K562 (cell line): ENCODE measurements around the gene HEXIM2. TPM values are rescaled to one million over a fixed set of nuclear protein-coding genes. Genes with fewer than 3 reads are reported as not detected.

ENCODE experiments used
- ATAC-seq: fragments of 200-7000 bp; cut with Tn5 transposase; 3 replicates; pipeline ENCODE4 v1.9.1; 2020; ENCODE audit warnings: moderate library complexity
- BruUV-seq: library from RNA; stranded (reverse); fragments of 400-500 nt; replicated peaks from 2 replicates; lab custom pipeline; 2021; lab: Mats Ljungman, UMichigan
- CTCF ChIA-PET: fragments of 300-600 bp; formaldehyde crosslinking; extraction: SDS; loops from one replicate; lab custom pipeline; 2021; ENCODE audit warnings: low intra/inter-chr PET ratio; lab: Yijun Ruan, JAX
- POLR2A ChIA-PET: fragments of 300-600, 350-650 bp; sonication (Branson Sonifier 250); formaldehyde crosslinking; extraction: SDS; loops from one replicate; lab custom pipeline; 2021; ENCODE audit warnings: antibody characterized with exemption, inconsistent platforms; lab: Yijun Ruan, JAX
- DNase-seq, 4 experiments: peaks; one replicate each; pipeline versions ENCODE4 v3.0.0 to v3.0.0-alpha.2; 2011 to 2018; ENCODE audit warnings: low spot score in 3 of 4, mixed read lengths in 3 of 4; ENCODE audit errors: extremely low read depth in 1 of 4
- FAIRE-seq: peaks from 2 replicates; lab custom pipeline; 2011; peaks lifted over from hg19 to GRCh38; lab: Jason Lieb, UNC
- H2AFZ ChIP-seq: 2 replicates; pipeline ENCODE4 v1.6.0; 2011; ENCODE audit warnings: low read depth, low read length, control low read depth, inconsistent platforms
- H3K27ac ChIP-seq: fragments of 200-600 bp; 3 replicates; pipeline ENCODE4 v1.8.0; 2011; ENCODE audit warnings: low read depth, mild to moderate bottlenecking, control low read depth, inconsistent platforms, low read length, moderate library complexity, mixed read lengths; ENCODE audit errors: extremely low read depth
- H3K27me3 ChIP-seq, 2 experiments: fragments of 300-600 bp in 1 of 2; 2 replicates in 1 of 2; 3 replicates in 1 of 2; pipeline versions ENCODE4 v1.6.0 to v1.8.0; 2011; ENCODE audit warnings: inconsistent platforms in 2 of 2, low read length in 2 of 2, mild to moderate bottlenecking in 1 of 2, mixed read lengths in 1 of 2, moderate library complexity in 1 of 2; ENCODE audit not compliant: control insufficient read depth in 2 of 2, insufficient read depth in 2 of 2
- H3K36me3 ChIP-seq: fragments of 300-600 bp; 3 replicates; pipeline ENCODE4 v1.8.0; 2011; ENCODE audit warnings: mild to moderate bottlenecking, low read length, inconsistent platforms; ENCODE audit not compliant: control insufficient read depth, insufficient read depth
- H3K4me1 ChIP-seq, 2 experiments: fragments of 200-600 bp in 1 of 2; replicated peaks in 1 of 2; 2 replicates in 1 of 2; 3 replicates in 1 of 2; pipeline versions ENCODE4 v1.5.1 to v1.8.0; 2011; ENCODE audit warnings: inconsistent platforms in 2 of 2, low read length in 2 of 2, mild to moderate bottlenecking in 1 of 2, mixed read lengths in 1 of 2, moderate library complexity in 1 of 2; ENCODE audit not compliant: control insufficient read depth in 2 of 2, insufficient read depth in 2 of 2
- H3K4me2 ChIP-seq: 2 replicates; pipeline ENCODE4 v1.6.1; 2011; ENCODE audit warnings: low read length, control low read depth, inconsistent platforms, mixed read lengths; ENCODE audit not compliant: insufficient read depth
- H3K4me3 ChIP-seq: fragments of 200-600 bp; sonication (generic), shearing (Covaris generic); 2 replicates; pipeline ENCODE4 v1.5.1; 2016; ENCODE audit warnings: control low read depth, inconsistent platforms
- H3K79me2 ChIP-seq: fragments of 200-600 bp; 3 replicates; pipeline ENCODE4 v1.8.0; 2011; ENCODE audit warnings: low read length, inconsistent platforms; ENCODE audit not compliant: control insufficient read depth, insufficient read depth
- H3K9ac ChIP-seq, 2 experiments: 2 replicates each; pipeline versions ENCODE4 v1.6.0 to v1.6.1; 2011; ENCODE audit warnings: low read depth in 2 of 2, low read length in 2 of 2, control low read depth in 1 of 2, inconsistent platforms in 1 of 2, mild to moderate bottlenecking in 1 of 2, mixed read lengths in 1 of 2; ENCODE audit not compliant: insufficient read depth in 1 of 2
- H3K9me1 ChIP-seq: one replicate; pipeline ENCODE4 v1.6.0; 2011; ENCODE audit warnings: inconsistent platforms, mild to moderate bottlenecking, low read length, moderate library complexity; ENCODE audit not compliant: control insufficient read depth, insufficient read depth
- H3K9me3 ChIP-seq: replicated peaks from 2 replicates; pipeline ENCODE4 v1.5.1; 2011; ENCODE audit warnings: low read depth, low read length, inconsistent platforms; ENCODE audit not compliant: control insufficient read depth, insufficient read depth
- H4K20me1 ChIP-seq: replicated peaks from 2 replicates; pipeline ENCODE4 v1.6.1; 2011; ENCODE audit warnings: low read length, inconsistent platforms, mixed read lengths; ENCODE audit not compliant: control insufficient read depth, insufficient read depth
- ARNT ChIP-seq, 2 experiments: fragments of 450-650 bp; IDR thresholded peaks; 2 replicates each; pipeline ENCODE4 v1.6.1; 2016; ENCODE audit warnings: mild to moderate bottlenecking in 1 of 2
- BRD4 ChIP-seq: fragments of 200-600 bp; sonication (generic); IDR thresholded peaks from 2 replicates; pipeline ENCODE4 v1.6.1; 2017; ENCODE audit warnings: inconsistent platforms
- CHD1 ChIP-seq: fragments of 200-600 bp; sonication (generic); IDR thresholded peaks from one replicate; pipeline ENCODE4 v1.6.1; 2012; ENCODE audit warnings: mild to moderate bottlenecking, moderate library complexity, low read length, inconsistent platforms
- HNRNPH1 ChIP-seq: fragments of 200-400 bp; formaldehyde crosslinking; optimal IDR thresholded peaks from 2 replicates; pipeline ENCODE3; 2017; ENCODE audit warnings: low read depth, mild to moderate bottlenecking, low read length, moderate library complexity
- NEUROD1 ChIP-seq: fragments of 150-350 bp; IDR thresholded peaks from 2 replicates; pipeline ENCODE4 v1.6.1; 2014; ENCODE audit warnings: borderline replicate concordance, low read length, low read depth; ENCODE audit not compliant: partially characterized antibody
- NR2F6 ChIP-seq: fragments of 450-650 bp; formaldehyde crosslinking; IDR thresholded peaks from 2 replicates; pipeline ENCODE4 v1.4.0; 2020; ENCODE audit warnings: mild to moderate bottlenecking
- NR3C1 ChIP-seq: sonication (generic); formaldehyde crosslinking; IDR thresholded peaks from 2 replicates; pipeline ENCODE4 v1.8.1; 2022; ENCODE audit warnings: missing genetic modification reagents
- PHB2 ChIP-seq: fragments of 450-650 bp; IDR thresholded peaks from 2 replicates; pipeline ENCODE4 v1.6.1; 2017; ENCODE audit warnings: low read depth
- RBM25 ChIP-seq: fragments of 200-400 bp; formaldehyde crosslinking; IDR thresholded peaks from 2 replicates; pipeline ENCODE4 v1.6.1; 2018; ENCODE audit warnings: low read length, low read depth, moderate library complexity; ENCODE audit not compliant: severe bottlenecking
- SMAD2 ChIP-seq: fragments of 150-350 bp; IDR thresholded peaks from 2 replicates; pipeline ENCODE4 v1.6.1; 2014; ENCODE audit warnings: low read depth, mild to moderate bottlenecking, low read length
- SMC3 ChIP-seq: conservative IDR thresholded peaks from 2 replicates; pipeline ENCODE4 v1.6.1; 2011; ENCODE audit warnings: low read depth, low read length, improper control_type of control experiment; ENCODE audit not compliant: insufficient read depth
- SRF ChIP-seq, 2 experiments: fragments of 250-450, 450-650 bp in 1 of 2; sonication (Bioruptor Pico) in 1 of 2; sonication (generic) in 1 of 2; formaldehyde crosslinking; IDR thresholded peaks; 2 replicates each; pipeline versions ENCODE4 v1.5.0 to v1.5.1; 2020 to 2022; ENCODE audit warnings: mild to moderate bottlenecking in 1 of 2, missing genetic modification reagents in 1 of 2
- TFAM ChIP-seq: fragments of 250-450 bp; sonication (Bioruptor Pico); conservative IDR thresholded peaks from 2 replicates; pipeline ENCODE4 v1.5.0; 2021; ENCODE audit warnings: mild to moderate bottlenecking, moderate library complexity
- THRA ChIP-seq: fragments of 450-650 bp; IDR thresholded peaks from 2 replicates; pipeline ENCODE4 v1.6.1; 2017; ENCODE audit warnings: mild to moderate bottlenecking, moderate library complexity
- ZNF239 ChIP-seq: fragments of 250-450 bp; sonication (Bioruptor Pico); IDR thresholded peaks from 2 replicates; pipeline ENCODE4 v1.4.0; 2020; ENCODE audit warnings: mild to moderate bottlenecking
- ZNF41 ChIP-seq: fragments of 250-450 bp; sonication (Bioruptor Pico); conservative IDR thresholded peaks from 2 replicates; pipeline ENCODE4 v1.4.0; 2020; ENCODE audit warnings: mild to moderate bottlenecking
- ZNF592 ChIP-seq: fragments of 450-650 bp; IDR thresholded peaks from 2 replicates; pipeline ENCODE4 v1.6.1; 2017; ENCODE audit warnings: antibody characterized with exemption, mild to moderate bottlenecking
- ZNF778 ChIP-seq: fragments of 450-650 bp; formaldehyde crosslinking; IDR thresholded peaks from 2 replicates; pipeline ENCODE4 v1.4.0; 2020; ENCODE audit warnings: mild to moderate bottlenecking, moderate library complexity
- WGBS: fragments of 100-300 bp; shearing (Covaris generic); methylation state at CpG from one replicate; pipeline ENCODE4 v1.1.6; 2016; ENCODE audit warnings: low coverage, mixed read lengths; ENCODE audit not compliant: insufficient coverage; ENCODE audit errors: missing lambda C conversion rate; 5-methylcytosine and 5-hydroxymethylcytosine counted together
- in situ Hi-C: fragments of 300-500 bp; cut with MboI; formaldehyde crosslinking; loops from 4 replicates; pipeline ENCODE4 v1.15.0; 2018; ENCODE audit warnings: inconsistent platforms, mixed read lengths
- intact Hi-C: fragments of 100-400 bp; cut with micrococcal nuclease; formaldehyde crosslinking; loops from 2 replicates; pipeline ENCODE4 v1.14.2; 2022
- polyA plus RNA-seq, 8 experiments: library from polyadenylated mRNA; depleted of rRNA in 4 of 8; stranded (reverse) in 5 of 8; unstranded in 3 of 8; fragments of >200 nt; fragmentation: Nextera tagmentation in 2 of 8; fragmentation: Illumina TruSeq in 1 of 8; extraction: Ambion mirVana in 2 of 8; extraction: Trizol in 1 of 8; gene quantifications; 2 replicates each; pipeline versions ENCODE4 v1.2.1 to v1.2.3, GENCODE V29; 2011 to 2014; ENCODE audit warnings: inconsistent platforms in 1 of 8, missing spikeins in 1 of 8
- total RNA-seq, 7 experiments: library from RNA; depleted of rRNA in 6 of 7; stranded (reverse); fragments of >200 nt in 6 of 7; fragmentation: Illumina TruSeq in 2 of 7; extraction: Trizol in 2 of 7; gene quantifications; 2 replicates each; pipeline versions ENCODE4 v1.2.1 to v1.2.3, GENCODE V29; 2011 to 2021; ENCODE audit warnings: low replicate concordance in 1 of 7

HEXIM2 gene
- total and polyA plus RNA-seq, 9 of the 15 experiments (the other 6 are each of a cell fraction or from before 2014, with no cell fraction given): 0.69 to 3.4 (median 1.1) TPM; not detected in 2

- ChIA-PET CTCF (no interaction called here), POLR2A (interaction anchor here (1.2 to 6.9 kb wide), 2 partner anchors 29 to 41 kb away, joined by 6 to 58 read pairs; partner anchors contain the start of genes HEXIM1 and HEXIM2)
- H3K79me2 ChIP-seq: no peaks in the 10 kb centered on the region
- H3K9ac ChIP-seq: no peak overlapping the region
- H3K4me3 ChIP-seq: no peak overlapping the region
- H3K4me1 ChIP-seq: no peaks in the 10 kb centered on the region
- FAIRE-seq: no peak
- WGBS: 24% methylated on average over 11 of the region's 11 CpGs
- no peak overlapping the region for H3K4me2 ChIP-seq
- no peak overlapping the region for H2AFZ ChIP-seq
- no TSS peak for BruUV-seq
- intact Hi-C loops: no loop called here
- H3K9me1 ChIP-seq: no peaks in the 10 kb centered on the region
- no peaks in the 10 kb centered on the region for H4K20me1 ChIP-seq
- H3K27me3 ChIP-seq: no peaks in the 10 kb centered on the region; a peak in 2 of 5 replicates
- H3K27ac ChIP-seq: no peak overlapping the region
- in situ Hi-C loops: no loop called here
- peak in 1 of 4 experiments; percentile 3 for DNase-seq
- H3K9me3 ChIP-seq: no peaks in the 10 kb centered on the region
- no peaks in the 10 kb centered on the region for H3K36me3 ChIP-seq
- no peak for ATAC-seq
- TF ChIP-seq ZNF778: no peak
- TF ChIP-seq THRA: no peak
- TF ChIP-seq NEUROD1: no peak
- no peak for TF ChIP-seq NR2F6 (CRISPR knock-in tag)
- TF ChIP-seq ARNT (IDR thresholded peaks at IDR 0.05): no peak
- no peak for TF ChIP-seq ZNF41
- TF ChIP-seq ZNF592: no peak
- no peak for TF ChIP-seq SRF (CRISPR knock-in tag; IDR thresholded peaks at IDR 0.05)
- no peak for TF ChIP-seq NR3C1 (CRISPR knock-in tag)
- TF ChIP-seq SMC3: no peak
- no peak for TF ChIP-seq SMAD2
- no peak for TF ChIP-seq BRD4
- no peak for TF ChIP-seq HNRNPH1
- TF ChIP-seq RBM25: no peak
- TF ChIP-seq TFAM (CRISPR knock-in tag): no peak
- no peak for TF ChIP-seq ZNF239 (CRISPR knock-in tag)
- TF ChIP-seq PHB2: no peak
- no peak for TF ChIP-seq CHD1
Measured at GRCh38 chr17:45190503-45191255, 29.0 kb downstream of the HEXIM2 start.
